Measurements from ENCODE around the gene RALGAPA1. TPM values are rescaled to one million over a fixed set of nuclear protein-coding genes. Genes with fewer than 3 reads are reported as not detected.
"Not testable (repeated sequence)": the region's sequence is repeated elsewhere in the genome, so short reads cannot be mapped to it uniquely, and the experiment has no call there.

RALGAPA1 gene
- total RNA-seq, 1 experiment from 2014 or later = 30.0 TPM

GRCh38 chr14:35628989-35629388 lies 180.1 kb downstream of the RALGAPA1 start:
- Histone ChIP-seq H3K27ac (no peak overlapping the region), H4K20me1 (ENCODE audit: insufficient read depth) (no peaks in the 10 kb centered on the region), H3K27me3 (ENCODE audit: insufficient read depth, low read depth) (no peaks in the 10 kb centered on the region), H3K79me2 (ENCODE audit: low read depth) (no peaks in the 10 kb centered on the region), H3K4me3 (no peak overlapping the region), H3K9me2 (ENCODE audit: insufficient read depth) (no peaks in the 10 kb centered on the region), H3K4me2 (no peak overlapping the region), H3F3A (ENCODE audit: insufficient read depth, low read depth) (no peaks in the 10 kb centered on the region), H2AFZ (no peak overlapping the region), H3K9me3 (ENCODE audit: insufficient read depth, low read depth) (no peaks in the 10 kb centered on the region), H3K4me1 (replicated peaks; ENCODE audit: insufficient read depth) (no peaks in the 10 kb centered on the region), H3K36me3 (ENCODE audit: low read depth) (no peaks in the 10 kb centered on the region)
- ChIA-PET CTCF (no interaction called here), POLR2A (ENCODE audit: unreplicated experiment) (interaction anchor here (0.6 kb wide), 1 partner anchor 81 kb away, joined by 3 read pairs; no protein-coding TSS in a partner anchor)
- intact Hi-C loops (cut with micrococcal nuclease; ENCODE audit: unreplicated experiment) = no loop called here
- TF ChIP-seq CTCF (conservative IDR thresholded peaks at IDR 0.05) (no peak), EZH2 (IDR thresholded peaks at IDR 0.05; ENCODE audit: low read depth) (no peak)
- no peak for DNase-seq
- BruUV-seq (replicated peaks) = no TSS peak

- H4K20me1 ChIP-seq (ENCODE audit: insufficient read depth); BruUV-seq (replicated peaks); CTCF ChIA-PET: not testable (repeated sequence)
These were observed 182.1 kb downstream of the RALGAPA1 start for GRCh38 chr14:35626947-35627346.

GRCh38 chr14:35621996-35622395 lies 187.1 kb downstream of the RALGAPA1 start:
- H3K9me3 ChIP-seq (ENCODE audit: insufficient read depth, low read depth); H3K4me2 ChIP-seq; H3K36me3 ChIP-seq (ENCODE audit: low read depth); H3F3A ChIP-seq (ENCODE audit: insufficient read depth, low read depth); H3K4me3 ChIP-seq; BruUV-seq (replicated peaks); H3K27me3 ChIP-seq (ENCODE audit: insufficient read depth, low read depth); intact Hi-C loops (cut with micrococcal nuclease; ENCODE audit: unreplicated experiment); POLR2A ChIA-PET (ENCODE audit: unreplicated experiment); H3K79me2 ChIP-seq (ENCODE audit: low read depth); H3K4me1 ChIP-seq (replicated peaks; ENCODE audit: insufficient read depth); DNase-seq; H3K9me2 ChIP-seq (ENCODE audit: insufficient read depth); H4K20me1 ChIP-seq (ENCODE audit: insufficient read depth); H3K27ac ChIP-seq; H2AFZ ChIP-seq: not testable (repeated sequence)
- CTCF ChIA-PET = interaction anchor here (0.6 kb wide), 1 partner anchor 423 kb away, joined by 14 read pairs; no protein-coding TSS in a partner anchor

More at GRCh38 chr14:35626947-35627346, 182.1 kb downstream of the RALGAPA1 start:
- H3K27ac ChIP-seq; POLR2A ChIA-PET (ENCODE audit: unreplicated experiment); H3K9me2 ChIP-seq (ENCODE audit: insufficient read depth); intact Hi-C loops (cut with micrococcal nuclease; ENCODE audit: unreplicated experiment); DNase-seq; H3K36me3 ChIP-seq (ENCODE audit: low read depth); H3K4me3 ChIP-seq; H2AFZ ChIP-seq; H3K27me3 ChIP-seq (ENCODE audit: insufficient read depth, low read depth); H3F3A ChIP-seq (ENCODE audit: insufficient read depth, low read depth); H3K79me2 ChIP-seq (ENCODE audit: low read depth); H3K4me2 ChIP-seq; H3K9me3 ChIP-seq (ENCODE audit: insufficient read depth, low read depth); H3K4me1 ChIP-seq (replicated peaks; ENCODE audit: insufficient read depth): not testable (repeated sequence)

GRCh38 chr14:35619998-35620397 lies 189.1 kb downstream of the RALGAPA1 start:
- H3K4me1 ChIP-seq (replicated peaks; ENCODE audit: insufficient read depth); H4K20me1 ChIP-seq (ENCODE audit: insufficient read depth); H3F3A ChIP-seq (ENCODE audit: insufficient read depth, low read depth); H3K36me3 ChIP-seq (ENCODE audit: low read depth); H3K9me2 ChIP-seq (ENCODE audit: insufficient read depth); BruUV-seq (replicated peaks); POLR2A ChIA-PET (ENCODE audit: unreplicated experiment); H3K27ac ChIP-seq; H3K27me3 ChIP-seq (ENCODE audit: insufficient read depth, low read depth); H3K79me2 ChIP-seq (ENCODE audit: low read depth); H3K9me3 ChIP-seq (ENCODE audit: insufficient read depth, low read depth); H3K4me2 ChIP-seq; H3K4me3 ChIP-seq; DNase-seq; H2AFZ ChIP-seq; CTCF ChIA-PET: not testable (repeated sequence)
- intact Hi-C loops (cut with micrococcal nuclease; ENCODE audit: unreplicated experiment) = loop anchor here (5.0 kb wide), 1 partner anchor 38 kb away; no protein-coding TSS in a partner anchor

GRCh38 chr14:35619461-35619860 lies 189.6 kb downstream of the RALGAPA1 start:
- H3K27ac ChIP-seq; BruUV-seq (replicated peaks); H3K9me3 ChIP-seq (ENCODE audit: insufficient read depth, low read depth); H4K20me1 ChIP-seq (ENCODE audit: insufficient read depth); H3F3A ChIP-seq (ENCODE audit: insufficient read depth, low read depth); H3K9me2 ChIP-seq (ENCODE audit: insufficient read depth); POLR2A ChIA-PET (ENCODE audit: unreplicated experiment); H3K4me3 ChIP-seq; H3K79me2 ChIP-seq (ENCODE audit: low read depth); H3K4me1 ChIP-seq (replicated peaks; ENCODE audit: insufficient read depth); H2AFZ ChIP-seq; H3K4me2 ChIP-seq; H3K27me3 ChIP-seq (ENCODE audit: insufficient read depth, low read depth); H3K36me3 ChIP-seq (ENCODE audit: low read depth); DNase-seq; CTCF ChIA-PET: not testable (repeated sequence)
- intact Hi-C loops (cut with micrococcal nuclease; ENCODE audit: unreplicated experiment) = loop anchor here (5.0 kb wide), 1 partner anchor 37 kb away; no protein-coding TSS in a partner anchor

All from PC-9 (cell line).